GM19468 (cell line): ENCODE measurements around the gene PRODH2.
A peak's percentile ranks its signal among the peaks of the same experiment; 100 is the strongest.
"Not testable (repeated sequence)": the region's sequence is repeated elsewhere in the genome, so short reads cannot be mapped to it uniquely, and the experiment has no call there.

Experiments
- ATAC-seq: cut with Tn5 transposase; IDR thresholded peaks from one replicate; pipeline ENCODE4 v1.9.1; 2021; ENCODE audit warnings: mild to moderate bottlenecking, moderate library complexity, moderate number of reproducible peaks; ENCODE audit not compliant: unreplicated experiment; ENCODE audit errors: extremely low read depth

PRODH2 gene

DNA sequence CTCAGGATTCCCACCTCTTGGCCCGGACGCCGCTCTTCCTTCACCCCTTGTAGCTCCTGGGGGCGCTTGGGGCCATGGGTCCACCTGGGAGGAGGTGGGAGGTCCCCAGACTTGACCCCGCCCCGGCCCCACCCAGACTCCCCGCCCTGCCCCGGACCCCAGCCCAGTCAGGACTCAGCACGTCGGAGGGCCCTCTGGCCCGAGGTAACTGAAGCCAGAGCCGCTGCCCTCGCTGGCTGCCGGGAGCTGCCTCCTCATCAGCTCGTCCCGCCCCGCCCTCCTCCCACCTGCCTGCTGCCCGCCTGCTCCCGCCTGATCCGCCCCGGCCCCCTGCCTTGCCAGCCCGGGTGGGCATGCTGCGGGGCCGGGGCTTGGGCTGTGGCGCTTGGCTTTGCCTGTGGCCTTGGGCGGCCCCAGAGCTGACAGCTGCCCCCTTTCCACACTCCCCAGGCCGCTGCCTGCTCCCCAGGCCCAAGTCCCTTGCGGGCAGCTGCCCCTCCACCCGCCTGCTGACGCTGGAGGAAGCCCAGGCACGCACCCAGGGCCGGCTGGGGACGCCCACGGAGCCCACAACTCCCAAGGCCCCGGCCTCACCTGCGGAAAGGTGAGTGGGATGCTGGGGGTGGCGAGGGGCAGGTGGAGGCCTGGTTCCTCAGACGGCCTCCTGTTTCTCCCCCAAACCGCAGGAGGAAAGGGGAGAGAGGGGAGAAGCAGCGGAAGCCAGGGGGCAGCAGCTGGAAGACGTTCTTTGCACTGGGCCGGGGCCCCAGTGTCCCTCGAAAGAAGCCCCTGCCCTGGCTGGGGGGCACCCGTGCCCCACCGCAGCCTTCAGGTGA, 27.9 kb downstream of the PRODH2 start:
- ATAC-seq: no peak

- no peak for ATAC-seq
Measured at GRCh38 chr19:35783469-35784434, 28.9 kb downstream of the PRODH2 start.

DNA sequence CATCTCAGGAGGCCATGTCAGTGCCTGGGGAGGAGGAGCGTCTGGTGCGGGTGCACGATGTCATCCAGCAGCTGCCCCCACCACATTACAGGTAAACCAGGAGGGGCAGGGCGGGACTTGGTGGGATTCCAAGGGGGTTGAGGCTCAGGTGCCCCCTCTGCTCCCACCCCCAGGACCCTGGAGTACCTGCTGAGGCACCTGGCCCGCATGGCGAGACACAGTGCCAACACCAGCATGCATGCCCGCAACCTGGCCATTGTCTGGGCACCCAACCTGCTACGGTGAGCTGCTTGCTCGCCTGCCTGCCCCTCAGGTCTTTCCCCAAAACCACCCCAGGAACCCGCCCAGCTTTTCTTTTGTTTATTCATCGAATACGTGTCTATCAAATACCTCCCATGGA, 30.1 kb downstream of the PRODH2 start:
- no peak for ATAC-seq

DNA sequence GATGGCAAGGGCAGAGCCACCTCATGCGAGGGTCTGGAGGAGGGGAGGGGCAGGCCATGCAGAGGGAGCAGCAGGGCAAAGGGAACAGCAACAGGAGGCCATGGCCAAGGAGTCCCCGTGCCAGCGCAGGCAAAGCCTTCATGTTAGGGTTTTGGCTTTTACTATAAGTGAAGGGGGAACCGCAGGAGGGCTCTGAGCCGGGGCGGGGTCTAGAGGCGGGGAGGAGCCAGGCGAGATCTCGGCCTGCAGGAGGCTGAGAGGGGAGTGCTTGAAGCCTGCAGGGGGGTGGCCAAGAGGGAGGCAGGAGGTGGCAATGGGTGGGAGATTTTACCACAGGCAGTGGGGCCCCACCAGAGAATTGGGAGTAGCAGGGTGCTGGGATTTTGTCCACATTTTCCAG, 31.0 kb downstream of the PRODH2 start:
- ATAC-seq: no peak

DNA sequence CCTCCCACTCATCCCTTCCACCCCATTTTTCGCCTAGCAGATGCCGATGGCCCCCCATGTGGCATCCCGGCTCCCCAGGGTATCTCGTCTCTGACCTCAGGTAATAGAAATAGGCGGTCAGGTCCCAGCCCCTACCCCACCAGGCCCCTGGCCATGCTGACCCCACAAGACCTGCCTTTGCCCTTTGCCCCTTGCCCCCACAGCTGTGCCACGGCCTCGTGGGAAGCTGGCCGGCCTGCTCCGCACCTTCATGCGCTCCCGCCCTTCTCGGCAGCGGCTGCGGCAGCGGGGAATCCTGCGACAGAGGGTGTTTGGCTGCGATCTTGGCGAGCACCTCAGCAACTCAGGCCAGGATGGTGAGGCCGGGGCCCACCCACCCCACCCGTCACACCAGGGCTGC, 31.9 kb downstream of the PRODH2 start:
- no peak for ATAC-seq

DNA sequence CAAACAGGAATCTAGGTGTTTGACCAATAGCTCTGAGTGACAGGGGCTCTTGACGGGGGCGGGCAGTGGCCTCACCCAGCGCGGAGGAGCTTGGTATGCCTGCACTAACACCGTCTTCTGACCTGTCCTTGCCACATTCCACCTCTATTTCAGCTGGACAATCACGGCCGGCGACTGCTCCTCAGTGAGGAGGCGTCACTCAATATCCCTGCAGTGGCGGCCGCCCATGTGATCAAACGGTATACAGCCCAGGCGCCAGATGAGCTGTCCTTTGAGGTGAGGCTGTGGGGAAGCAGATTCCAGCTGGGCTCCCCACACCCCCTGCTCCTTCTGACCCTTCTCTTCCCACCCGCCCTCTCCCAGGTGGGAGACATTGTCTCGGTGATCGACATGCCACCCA, 32.6 kb downstream of the PRODH2 start:
- ATAC-seq: no peak

- no peak for ATAC-seq
Measured at GRCh38 chr19:35779033-35779432, 33.6 kb downstream of the PRODH2 start.

GRCh38 chr19:35777961-35778360, 34.7 kb downstream of the PRODH2 start:
- no peak for ATAC-seq

DNA sequence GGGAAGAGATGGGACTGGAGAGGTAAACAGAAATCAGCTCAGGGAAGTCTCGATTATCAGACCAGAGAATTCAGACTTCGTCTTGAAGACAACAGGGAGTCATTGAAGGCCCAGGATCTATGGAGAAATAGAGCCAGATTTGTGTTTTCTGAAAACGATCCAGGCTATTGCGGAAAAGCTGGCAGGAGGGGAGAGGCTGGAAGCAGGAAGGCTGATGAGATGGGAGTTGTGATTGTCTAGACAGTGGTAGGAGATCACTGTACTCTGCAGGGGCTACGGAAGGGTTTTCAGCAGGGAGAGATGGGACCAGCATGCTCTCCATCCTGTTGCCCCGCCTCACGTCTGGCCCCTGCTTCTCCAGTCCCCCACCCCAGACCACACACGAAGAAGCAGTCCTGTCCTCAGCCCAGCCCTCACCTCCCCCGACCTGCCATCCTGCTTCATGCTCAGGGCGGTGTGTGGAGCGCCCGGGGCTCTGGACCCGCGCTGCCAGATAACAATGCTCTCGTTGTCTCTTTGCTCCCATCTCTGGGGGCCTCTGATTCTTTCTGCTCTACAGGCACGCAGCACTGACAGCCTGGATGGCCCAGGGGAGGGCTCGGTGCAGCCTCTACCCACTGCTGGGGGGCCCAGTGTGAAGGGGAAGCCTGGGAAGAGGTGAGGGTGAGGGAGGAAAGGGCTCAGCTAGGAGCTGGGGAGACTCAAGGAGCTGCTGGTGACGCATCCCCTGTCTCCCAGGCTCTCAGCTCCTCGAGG, 35.4 kb downstream of the PRODH2 start:
- ATAC-seq: no peak

DNA sequence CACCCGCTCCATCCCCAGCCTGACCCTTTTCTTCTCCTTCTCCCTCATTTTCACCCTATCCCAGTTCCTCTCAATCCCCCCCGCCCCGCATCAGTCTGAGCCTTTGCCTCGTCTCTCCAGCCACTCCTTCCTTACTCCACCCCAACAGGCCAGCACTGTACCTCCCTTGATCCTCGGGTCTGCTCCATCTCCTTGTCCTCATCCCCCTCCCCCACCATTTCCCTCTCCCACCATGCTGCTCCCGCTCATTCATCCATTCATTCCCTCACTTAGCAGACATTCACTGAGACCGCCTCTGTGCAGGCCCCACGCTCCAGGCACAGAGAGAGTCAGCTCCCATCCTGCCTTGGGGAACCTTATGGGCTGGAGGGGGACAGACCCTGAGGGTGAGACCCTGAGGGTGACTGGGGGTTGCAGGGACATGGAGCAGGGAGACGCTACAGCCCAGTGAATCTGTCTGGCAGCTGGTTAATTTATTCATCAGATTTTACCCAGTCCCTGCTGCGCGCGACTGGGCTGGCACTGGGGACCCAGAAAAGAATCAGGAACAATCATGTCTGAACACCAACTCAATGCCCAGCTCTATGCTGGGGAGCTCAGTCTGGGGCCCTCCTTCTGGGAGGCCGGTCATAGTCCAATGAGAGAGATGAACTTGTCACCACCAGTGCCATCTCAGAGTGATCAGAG, 36.4 kb downstream of the PRODH2 start:
- ATAC-seq: no peak

GRCh38 chr19:35775298-35776101, 37.1 kb downstream of the PRODH2 start, which contains the start of gene ARHGAP33:
Gene ARHGAP33 (plus strand): TSS chr19:35775564. CDS start chr19:35775659, 95 bp downstream.
- peak; percentile 91 for ATAC-seq

DNA sequence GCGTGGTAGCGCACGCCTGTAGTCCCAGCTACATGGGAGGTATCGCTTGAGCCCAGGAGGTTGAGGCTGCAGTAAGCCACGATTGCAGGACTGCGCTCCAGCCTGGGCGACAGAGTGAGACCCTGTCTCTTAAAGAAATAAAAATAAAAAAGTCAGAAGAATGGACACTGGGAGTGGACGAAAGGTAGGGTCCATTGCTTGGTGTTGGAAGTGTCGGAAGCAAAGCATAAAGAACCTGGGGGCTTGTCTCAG, 37.7 kb downstream of the PRODH2 start:
- ATAC-seq: no peak

GRCh38 chr19:35774274-35775045, 38.2 kb downstream of the PRODH2 start:
- ATAC-seq: no peak

GRCh38 chr19:35773020-35773806, 39.4 kb downstream of the PRODH2 start:
- ATAC-seq: no peak

DNA sequence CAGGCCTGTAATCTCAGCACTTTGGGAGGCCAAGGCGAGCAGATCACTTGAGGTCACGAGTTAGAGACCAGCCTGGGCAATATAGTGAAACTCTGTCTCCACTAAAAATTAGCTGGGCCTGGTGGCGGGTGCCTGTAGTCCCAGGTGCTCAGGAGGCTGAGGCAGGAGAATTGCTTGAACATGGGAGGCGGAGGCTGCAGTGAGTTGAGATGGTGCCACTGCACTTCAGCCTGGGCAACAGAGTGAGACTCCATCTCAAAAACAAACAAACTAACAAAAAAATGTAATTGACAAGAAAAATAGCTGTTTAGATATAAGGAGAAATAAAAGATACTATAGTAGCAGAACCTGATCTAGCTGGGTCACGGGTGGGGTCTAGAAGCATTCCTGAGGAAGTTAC, 40.3 kb downstream of the PRODH2 start:
- not testable (repeated sequence) for ATAC-seq

- no peak for ATAC-seq
Measured at GRCh38 chr19:35768082-35768421, 44.6 kb downstream of the PRODH2 start.

DNA sequence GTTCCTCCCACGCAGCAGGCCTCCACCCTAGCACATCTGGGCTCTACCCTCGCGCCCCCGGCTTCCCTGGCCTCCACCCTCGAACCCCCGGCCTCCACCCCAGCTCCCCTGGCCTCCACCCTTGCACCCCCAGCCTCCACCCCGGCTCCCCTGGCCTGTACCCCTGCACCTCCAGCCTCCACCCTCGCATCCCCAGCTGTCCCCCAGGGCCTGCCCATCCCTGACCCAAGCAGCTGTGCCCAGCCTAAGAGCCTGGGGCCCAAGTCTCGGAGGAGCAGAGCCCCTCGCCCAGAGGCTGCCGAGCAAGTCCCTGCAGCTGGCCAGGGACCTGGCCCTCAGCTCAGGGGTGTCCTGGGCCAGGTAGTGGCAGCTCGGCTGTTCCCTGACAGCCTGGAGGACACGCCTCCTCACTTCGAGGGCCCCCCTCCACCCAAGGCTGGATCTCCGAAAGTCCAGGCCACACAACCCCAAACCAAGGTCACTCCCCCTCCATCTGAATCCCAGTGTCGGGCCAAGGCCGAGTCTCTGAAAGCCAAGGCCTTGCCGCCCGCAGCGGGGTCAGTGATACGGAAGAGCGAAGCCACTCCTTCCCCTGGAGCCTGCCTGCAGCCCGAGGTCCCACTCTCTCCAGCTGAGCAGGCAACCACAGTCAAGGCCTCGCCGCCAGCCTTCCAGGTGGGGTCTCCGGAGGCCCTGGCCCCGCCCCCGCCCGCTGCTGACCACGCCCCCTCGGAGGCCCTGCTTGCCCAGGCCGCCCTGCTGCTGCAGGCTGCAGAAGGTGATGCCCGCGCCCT, 45.2 kb downstream of the PRODH2 start:
- no peak for ATAC-seq
